Mesodermal cell (in vitro differentiated cells): ENCODE measurements around the gene ATG7.
"Not testable (repeated sequence)": the region's sequence is repeated elsewhere in the genome, so short reads cannot be mapped to it uniquely, and the experiment has no call there.

Experiments
- H3K27ac ChIP-seq: 2 replicates; pipeline ENCODE4 v1.7.0; 2013; ENCODE audit warnings: mild to moderate bottlenecking, low read depth, low read length, moderate library complexity; ENCODE audit not compliant: severe bottlenecking
- H3K36me3 ChIP-seq: 2 replicates; pipeline ENCODE4 v1.7.1; 2013; ENCODE audit warnings: mild to moderate bottlenecking, low read length, moderate library complexity; ENCODE audit not compliant: control insufficient read depth, insufficient read depth
- H3K4me1 ChIP-seq: one replicate; pipeline ENCODE4 v1.7.1; 2013; ENCODE audit warnings: mild to moderate bottlenecking, low read length; ENCODE audit not compliant: insufficient read depth, control insufficient read depth, poor library complexity, severe bottlenecking
- H3K4me3 ChIP-seq: 2 replicates; pipeline ENCODE4 v1.7.0; 2013; ENCODE audit warnings: low read length, control low read depth, mild to moderate bottlenecking; ENCODE audit not compliant: insufficient read depth, poor library complexity, severe bottlenecking; ENCODE audit errors: extremely low read depth
- H3K9me3 ChIP-seq: 2 replicates; pipeline ENCODE4 v1.7.1; 2013; ENCODE audit warnings: mild to moderate bottlenecking, low read length, moderate library complexity; ENCODE audit not compliant: control insufficient read depth
- WGBS, 2 experiments: methylation state at CpG; one replicate each; pipeline ENCODE4 v1.1.5; 2013; ENCODE audit warnings: missing lambda C conversion rate in 2 of 2; ENCODE audit not compliant: insufficient coverage in 2 of 2; 5-methylcytosine and 5-hydroxymethylcytosine counted together

Gene ATG7

GRCh38 chr3:11507719-11508118 is 235.5 kb downstream of the ATG7 start:
- Histone ChIP-seq H3K4me1 (peaks cover 29% of the 10 kb centered on the region), H3K27ac (peak overlapping the region; percentile 95), H3K4me3 (no peak overlapping the region), H3K9me3 (no peaks in the 10 kb centered on the region), H3K36me3 (peaks cover 5% of the 10 kb centered on the region)

- Histone ChIP-seq H3K9me3 (no peaks in the 10 kb centered on the region), H3K4me1 (peaks cover 34% of the 10 kb centered on the region), H3K4me3 (no peak overlapping the region), H3K27ac (peak overlapping the region; percentile 95), H3K36me3 (peaks cover 5% of the 10 kb centered on the region)
- 84 to 93% methylated on average over 2 to 3 of the region's 5 CpGs for WGBS, 2 experiments
Measured at GRCh38 chr3:11508346-11509172, 236.4 kb downstream of the ATG7 start.

GRCh38 chr3:11509173-11510000 is 237.2 kb downstream of the ATG7 start:
- H3K36me3 ChIP-seq, result peaks cover 5% of the 10 kb centered on the region
- H3K27ac ChIP-seq, result peak overlapping the region; percentile 95
- no peak overlapping the region for H3K4me3 ChIP-seq
- H3K4me1 ChIP-seq, result peaks cover 43% of the 10 kb centered on the region
- H3K9me3 ChIP-seq, result no peaks in the 10 kb centered on the region
- 16 to 19% methylated on average over 3 to 5 of the region's 9 CpGs for WGBS, 2 experiments

- Histone ChIP-seq H3K4me1 (peaks cover 49% of the 10 kb centered on the region), H3K4me3 (no peak overlapping the region), H3K36me3 (peaks cover 5% of the 10 kb centered on the region), H3K27ac (peak overlapping the region; percentile 95), H3K9me3 (no peaks in the 10 kb centered on the region)
- WGBS, 2 experiments, result 0 to 19% methylated on average over 2 to 4 of the region's 5 CpGs
Measured at GRCh38 chr3:11510001-11510340, 237.8 kb downstream of the ATG7 start.

- WGBS, 2 experiments, result 57 to 73% methylated on average over 5 of the region's 5 CpGs
- no peak overlapping the region for H3K4me3 ChIP-seq
- peaks cover 5% of the 10 kb centered on the region for H3K36me3 ChIP-seq
- no peaks in the 10 kb centered on the region for H3K9me3 ChIP-seq
- H3K4me1 ChIP-seq, result peaks cover 52% of the 10 kb centered on the region
- peak overlapping the region; percentile 95 for H3K27ac ChIP-seq
Measured at GRCh38 chr3:11510356-11510755, 238.2 kb downstream of the ATG7 start.

- not testable (repeated sequence) for H3K36me3 ChIP-seq, H3K9me3 ChIP-seq, H3K4me3 ChIP-seq, H3K27ac ChIP-seq
- 95 to 97% methylated on average over 4 to 7 of the region's 20 CpGs for WGBS, 2 experiments
- H3K4me1 ChIP-seq, result peaks cover 57% of the 10 kb centered on the region
Measured at GRCh38 chr3:11511606-11512005, 239.4 kb downstream of the ATG7 start.

- 96% methylated on average over 18 to 20 of the region's 27 CpGs for WGBS, 2 experiments
- Histone ChIP-seq H3K4me1 (peaks cover 49% of the 10 kb centered on the region), H3K27ac (peak overlapping the region; percentile 88)
- H3K36me3 ChIP-seq, H3K4me3 ChIP-seq, H3K9me3 ChIP-seq: not testable (repeated sequence)
Measured at GRCh38 chr3:11513125-11513816, 241.1 kb downstream of the ATG7 start.

GRCh38 chr3:11513817-11514135 is 241.6 kb downstream of the ATG7 start:
- Histone ChIP-seq H3K4me3 (no peak overlapping the region), H3K27ac (peak overlapping the region; percentile 88), H3K4me1 (peaks cover 44% of the 10 kb centered on the region), H3K9me3 (no peaks in the 10 kb centered on the region), H3K36me3 (peaks cover 5% of the 10 kb centered on the region)
- WGBS, 2 experiments, result 87 to 100% methylated on average over 2 to 3 of the region's 3 CpGs

- H3K4me1 ChIP-seq, result peaks cover 41% of the 10 kb centered on the region
- H3K27ac ChIP-seq, result peak overlapping the region; percentile 88
- 67 to 73% methylated on average over 2 to 3 of the region's 7 CpGs for WGBS, 2 experiments
- H3K9me3 ChIP-seq, result no peaks in the 10 kb centered on the region
- H3K36me3 ChIP-seq, result peaks cover 5% of the 10 kb centered on the region
- H3K4me3 ChIP-seq, result no peak overlapping the region
Measured at GRCh38 chr3:11514191-11514821, 242.1 kb downstream of the ATG7 start.

GRCh38 chr3:11517601-11518000 is 245.4 kb downstream of the ATG7 start:
- 91 to 92% methylated on average over 6 of the region's 6 CpGs for WGBS, 2 experiments
- no peaks in the 10 kb centered on the region for H3K36me3 ChIP-seq
- no peak overlapping the region for H3K27ac ChIP-seq
- peaks cover 28% of the 10 kb centered on the region for H3K4me1 ChIP-seq
- H3K9me3 ChIP-seq, result no peaks in the 10 kb centered on the region
- H3K4me3 ChIP-seq, result no peak overlapping the region
